HG03439 (cell line): ENCODE results near the gene ASCL3.
"Not testable (repeated sequence)": the region's sequence is repeated elsewhere in the genome, so short reads cannot be mapped to it uniquely, and the experiment has no call there.

ENCODE experiments used
- ATAC-seq: cut with Tn5 transposase; IDR thresholded peaks from one replicate; pipeline ENCODE4 v1.9.1; 2021; ENCODE audit warnings: mild to moderate bottlenecking, moderate library complexity; ENCODE audit not compliant: unreplicated experiment

Gene ASCL3

GRCh38 chr11:8948886-8949285 is 6.1 kb upstream of the ASCL3 start:
- ATAC-seq, result no peak

- ATAC-seq, result no peak
Measured at GRCh38 chr11:8947230-8947943, 4.6 kb upstream of the ASCL3 start.

- ATAC-seq, result no peak
Measured at GRCh38 chr11:8941341-8942103, 1.3 kb downstream of the ASCL3 start.

- ATAC-seq, result no peak
Measured at GRCh38 chr11:8937659-8938058, 5.2 kb downstream of the ASCL3 start.

GRCh38 chr11:8937159-8937558 is 5.7 kb downstream of the ASCL3 start:
- ATAC-seq, result peak; percentile 75

- not testable (repeated sequence) for ATAC-seq
Measured at GRCh38 chr11:8935789-8936188, 7.0 kb downstream of the ASCL3 start.

- no peak for ATAC-seq
Measured at GRCh38 chr11:8934742-8935488, 7.9 kb downstream of the ASCL3 start.

GRCh38 chr11:8933931-8934330 is 8.9 kb downstream of the ASCL3 start:
- ATAC-seq, result no peak

GRCh38 chr11:8932564-8933180 is 10.1 kb downstream of the ASCL3 start, which contains the start of gene C11orf16:
Gene C11orf16, minus strand, starts transcription at chr11:8932947. Its CDS starts 639 bp downstream, at chr11:8932308.
- no peak for ATAC-seq

GRCh38 chr11:8930456-8931175 is 12.2 kb downstream of the ASCL3 start:
- ATAC-seq, result no peak

- ATAC-seq, result no peak
Measured at GRCh38 chr11:8928981-8929615, 13.7 kb downstream of the ASCL3 start.

GRCh38 chr11:8928205-8928604 is 14.6 kb downstream of the ASCL3 start:
- no peak for ATAC-seq

- no peak for ATAC-seq
Measured at GRCh38 chr11:8927233-8927632, 15.6 kb downstream of the ASCL3 start.

GRCh38 chr11:8926236-8926635 is 16.6 kb downstream of the ASCL3 start:
- no peak for ATAC-seq

GRCh38 chr11:8925711-8926110 is 17.1 kb downstream of the ASCL3 start:
- ATAC-seq, result no peak

GRCh38 chr11:8922691-8923090 is 20.1 kb downstream of the ASCL3 start:
- ATAC-seq, result no peak

- no peak for ATAC-seq
Measured at GRCh38 chr11:8917157-8917825, 25.5 kb downstream of the ASCL3 start.

GRCh38 chr11:8914661-8915018 is 28.2 kb downstream of the ASCL3 start:
- no peak for ATAC-seq

GRCh38 chr11:8913961-8914660 is 28.7 kb downstream of the ASCL3 start:
- no peak for ATAC-seq
